Posterior vena cava (tissue), 2 donors: ENCODE measurements around the gene AP2M1. TPM values are rescaled to one million over a fixed set of nuclear protein-coding genes. Genes with fewer than 3 reads are reported as not detected.

Experiments used
- total RNA-seq, 2 donors: library from RNA; stranded (reverse); fragmentation: NEBNext Ultra II Directional; extraction: Animal tissue kit (Norgen Biotek cat#: 25700); gene quantifications; one replicate each; pipeline ENCODE4 v1.2.1, GENCODE V29; 2021
- donor health status: DM: yes; HTN: yes; CAD: no.
- donor health status: DM: yes; HTN: yes; CAD: no.

AP2M1 gene
- total RNA-seq, 2 donors from 2014 or later, result 324 to 365 TPM

Other genes with a start within 250 kb of the AP2M1 start
- gene ABCC5, start 157.0 kb upstream of the AP2M1 start, total RNA-seq, result 10 to 100 TPM; 17.5 to 20.0 TPM
- not detected for gene HTR3D, start 143.1 kb upstream of the AP2M1 start, total RNA-seq
- not detected for gene HTR3C, start 121.8 kb upstream of the AP2M1 start, total RNA-seq
- not detected for gene HTR3E, start 77.8 kb upstream of the AP2M1 start, total RNA-seq
- gene EIF2B5, start 39.5 kb upstream of the AP2M1 start, total RNA-seq, result 10 to 100 TPM; 23.3 to 26.4 TPM
- gene DVL3, start 19.5 kb upstream of the AP2M1 start, total RNA-seq, result 10 to 100 TPM; 67.3 to 70.7 TPM
- gene ABCF3, start 11.3 kb downstream of the AP2M1 start, total RNA-seq, result 10 to 100 TPM; 38.9 to 48.8 TPM
- gene VWA5B2, start 54.7 kb downstream of the AP2M1 start, total RNA-seq, result under 1 TPM in 1 of 2 donors, not detected in 1; 0.38 TPM
- gene ALG3, start 74.1 kb downstream of the AP2M1 start, total RNA-seq, result 10 to 100 TPM; 26.8 to 28.6 TPM
- 1 to 10 TPM; 1.3 to 2.5 TPM for gene EEF1AKMT4, start 74.8 kb downstream of the AP2M1 start, total RNA-seq
- under 1 TPM in 1 of 2 donors, not detected in 1; 0.24 TPM for gene CAMK2N2, start 86.7 kb downstream of the AP2M1 start, total RNA-seq
- not detected for gene ECE2, start 101.2 kb downstream of the AP2M1 start, total RNA-seq
- 100 to 1,000 TPM; 128 to 163 TPM for gene PSMD2, start 124.4 kb downstream of the AP2M1 start, total RNA-seq
- gene EIF4G1, start 139.8 kb downstream of the AP2M1 start, total RNA-seq, result 100 to 1,000 TPM; 273 to 325 TPM
- gene FAM131A, start 162.7 kb downstream of the AP2M1 start, total RNA-seq, result 10 to 100 TPM; 30.4 to 37.4 TPM
- gene CLCN2, start 186.8 kb downstream of the AP2M1 start, total RNA-seq, result 1 to 10 TPM; 3.7 to 4.0 TPM
- 10 to 100 TPM; 39.1 to 42.7 TPM for gene POLR2H, start 186.9 kb downstream of the AP2M1 start, total RNA-seq
- 1 to 10 TPM in 1 of 2 donors, under 1 TPM in 1; 0.71 to 1.1 TPM for gene THPO, start 203.4 kb downstream of the AP2M1 start, total RNA-seq
- gene CHRD, start 205.2 kb downstream of the AP2M1 start, total RNA-seq, result 10 to 100 TPM; 18.6 to 32.6 TPM